ENCODE measurements around the gene HTT.

GRCh38 chr4:3250438-3250955 lies 176.0 kb downstream of the HTT start:
- no peak for TF ChIP-seq JUND (IDR thresholded peaks at IDR 0.05)
- no peak for TF ChIP-seq CTCF (IDR thresholded peaks at IDR 0.05; ENCODE audit: low read depth, low read length, missing input control)
- no peak for TF ChIP-seq HNF4A (conservative IDR thresholded peaks at IDR 0.05)
- no peak for TF ChIP-seq RXRA (IDR thresholded peaks at IDR 0.05)
- TF ChIP-seq ATF3 (IDR thresholded peaks at IDR 0.05) = no peak
- no peak for TF ChIP-seq RAD21 (IDR thresholded peaks at IDR 0.05)
- no peak for TF ChIP-seq FOXA1 (IDR thresholded peaks at IDR 0.05)
- TF ChIP-seq SP1 (IDR thresholded peaks at IDR 0.05) = no peak
- TF ChIP-seq TAF1 (conservative IDR thresholded peaks at IDR 0.05) = no peak
- TF ChIP-seq MAX (IDR thresholded peaks at IDR 0.05) = no peak
- TF ChIP-seq REST (IDR thresholded peaks at IDR 0.05) = no peak
- no peak for TF ChIP-seq YY1 (IDR thresholded peaks at IDR 0.05)
- no peak for TF ChIP-seq HNF4G (IDR thresholded peaks at IDR 0.05)
- no peak for TF ChIP-seq EGR1 (IDR thresholded peaks at IDR 0.05; ENCODE audit: low read depth in 2 of 2)
